Measurements from ENCODE around the gene GPN3. TPM values are rescaled to one million over a fixed set of nuclear protein-coding genes. Genes with fewer than 3 reads are reported as not detected.

Gene GPN3
- total RNA-seq (2022; extraction: Qiagen RNA extraction): 27.9 to 35.0 TPM (median 33.3 TPM) in 5 replicates

GRCh38 chr12:110468214-110469048 lies at the start of gene GPN3, which contains the start of gene FAM216A:
TSS of gene GPN3 (minus strand) at chr12:110468257. CDS start at chr12:110468203, 54 bp downstream.
TSS of gene FAM216A (plus strand) at chr12:110468845. CDS start at chr12:110468876, 31 bp downstream.

DNA sequence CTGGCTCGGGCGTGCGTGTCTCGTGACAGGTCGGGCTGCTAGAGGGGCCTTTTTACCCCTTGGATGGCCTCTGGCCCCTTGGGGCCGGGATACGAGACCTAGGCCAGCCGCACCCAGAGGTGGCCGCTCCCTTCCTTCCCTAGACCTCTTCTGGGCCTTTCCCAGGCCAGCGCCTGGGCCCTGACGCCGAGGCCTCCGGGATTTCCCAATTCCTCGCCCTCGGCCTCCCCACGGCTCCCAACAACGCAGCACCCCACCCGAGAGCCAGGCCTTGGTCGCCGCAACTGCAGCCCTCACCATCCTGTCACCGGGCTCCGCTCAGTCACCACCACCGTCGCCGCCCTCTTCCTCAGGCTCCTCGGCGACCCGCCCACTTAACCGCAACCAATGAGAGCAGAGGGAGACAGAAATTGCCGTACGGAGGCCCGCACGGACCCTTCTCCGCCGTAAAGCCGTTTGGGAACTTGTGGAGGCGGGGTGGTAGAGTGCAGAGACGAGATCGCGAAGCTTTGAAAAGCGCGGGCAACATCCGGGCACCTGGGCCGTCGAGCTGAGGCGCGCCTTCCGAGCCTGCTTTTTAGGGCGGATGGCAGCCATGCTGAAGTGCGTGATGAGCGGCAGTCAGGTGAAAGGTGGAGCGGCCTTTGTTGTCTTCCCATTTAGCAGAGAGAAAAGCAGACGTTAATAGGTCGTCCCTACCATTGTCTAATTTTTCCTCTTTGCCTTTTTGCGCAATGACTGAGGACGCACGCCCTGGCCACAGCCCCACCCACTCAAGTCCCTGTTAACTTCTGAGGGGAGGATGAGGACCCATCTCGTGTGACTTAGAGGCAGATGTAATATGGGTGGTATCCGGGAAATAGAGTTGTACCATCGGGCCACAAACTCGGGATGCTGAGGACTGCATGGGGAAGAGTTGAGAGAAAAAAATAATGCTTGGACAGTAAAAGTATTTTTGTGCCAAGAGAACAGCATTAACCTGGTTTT lies 34.0 kb upstream of the GPN3 start, which contains the start of the genes RAD9B and VPS29:
TSS of gene RAD9B (plus strand) at position 580 of the 987 bp plus-strand sequence. CDS start at position 587, 7 bp downstream.
TSS of gene VPS29 (minus strand) at position 360 of the 987 bp plus-strand sequence. CDS start at position 300, 60 bp downstream.

GRCh38 chr12:110449799-110450497 lies 18.1 kb downstream of the GPN3 start, which contains the start of gene ARPC3:
TSS of gene ARPC3 (minus strand) at chr12:110450337. CDS start at chr12:110450260, 77 bp downstream.

GRCh38 chr12:110403146-110403975 lies 64.7 kb downstream of the GPN3 start, which contains the start of gene ANAPC7:
TSS of gene ANAPC7 (minus strand) at chr12:110403708. CDS start at chr12:110403627, 81 bp downstream.

Other genes with a start within 250 kb of the GPN3 start
- gene ATP2A2, start 187.0 kb downstream of the GPN3 start, total RNA-seq (2022; extraction: Qiagen RNA extraction): 214 to 307 TPM (median 284 TPM) in 5 replicates
- gene ANAPC7, start 64.5 kb downstream of the GPN3 start, total RNA-seq (2022; extraction: Qiagen RNA extraction): 47.0 to 60.7 TPM (median 57.1 TPM) in 5 replicates
- 439 to 870 TPM (median 445 TPM) in 5 replicates for gene ARPC3, start 17.9 kb downstream of the GPN3 start, total RNA-seq (2022; extraction: Qiagen RNA extraction)
- gene FAM216A, start 588 bp upstream of the GPN3 start, total RNA-seq (2022; extraction: Qiagen RNA extraction): 17.0 to 20.2 TPM (median 18.4 TPM) in 5 replicates
- gene VPS29, start 33.9 kb upstream of the GPN3 start, total RNA-seq (2022; extraction: Qiagen RNA extraction): 146 to 158 TPM (median 148 TPM) in 5 replicates
- gene RAD9B, start 34.1 kb upstream of the GPN3 start, total RNA-seq (2022; extraction: Qiagen RNA extraction): 0.19 to 0.30 TPM (median 0.23 TPM) in 5 replicates
- gene PPTC7, start 115.1 kb upstream of the GPN3 start, total RNA-seq (2022; extraction: Qiagen RNA extraction): 26.4 to 38.1 TPM (median 32.2 TPM) in 5 replicates
- gene TCTN1, start 145.9 kb upstream of the GPN3 start, total RNA-seq (2022; extraction: Qiagen RNA extraction): 27.8 to 34.8 TPM (median 32.9 TPM) in 5 replicates
- gene HVCN1, start 220.9 kb upstream of the GPN3 start, total RNA-seq (2022; extraction: Qiagen RNA extraction): 0.45 to 0.83 TPM (median 0.62 TPM) in 5 replicates